RPMI8226 (cell line): Measurements from ENCODE around the gene ZNF768.
"Not testable (repeated sequence)": the region's sequence is repeated elsewhere in the genome, so short reads cannot be mapped to it uniquely, and the experiment has no call there.

Experiments used
- DNase-seq: peaks from one replicate; pipeline ENCODE4 v3.0.0-alpha.2; 2015

ZNF768 gene

GRCh38 chr16:30555315-30556124 is 29.2 kb upstream of the ZNF768 start:
- DNase-seq: no peak

DNA sequence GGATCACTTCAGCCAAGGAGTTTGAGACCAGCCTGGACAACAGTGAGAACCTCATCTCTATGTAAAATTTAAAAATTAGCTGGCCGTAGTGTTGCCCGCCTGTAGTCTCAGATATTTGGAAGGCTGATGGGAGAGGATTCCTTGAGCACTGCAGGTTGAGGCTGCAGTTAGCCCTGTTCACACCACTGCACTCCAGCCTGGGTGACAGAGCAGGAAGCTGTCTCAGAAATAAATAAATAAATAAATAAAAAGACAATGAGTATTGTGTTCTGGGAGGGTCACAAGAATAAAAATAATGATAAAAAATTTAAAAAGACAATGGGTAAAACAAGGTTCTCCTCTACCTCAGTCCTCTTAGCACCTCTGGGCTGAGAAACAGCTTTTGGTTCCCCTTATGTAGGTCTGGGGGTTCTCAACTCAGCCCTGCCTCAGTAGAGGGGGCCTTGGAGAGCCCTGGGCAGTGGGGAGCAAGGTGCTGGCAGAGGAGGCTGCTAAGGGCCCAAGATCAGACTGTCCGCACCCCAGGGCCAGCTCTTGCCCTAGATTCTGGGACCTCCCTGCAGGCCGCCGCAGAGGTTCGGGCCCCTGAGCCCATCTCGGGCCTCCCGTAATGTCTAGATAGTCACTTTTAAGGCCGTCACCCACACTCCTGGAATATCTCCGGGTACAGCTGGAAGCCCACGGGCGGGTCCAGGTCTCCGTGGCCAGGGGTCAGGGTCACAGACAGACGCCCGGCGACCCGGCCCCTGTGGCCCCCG is 28.4 kb upstream of the ZNF768 start:
- DNase-seq: no peak

DNA sequence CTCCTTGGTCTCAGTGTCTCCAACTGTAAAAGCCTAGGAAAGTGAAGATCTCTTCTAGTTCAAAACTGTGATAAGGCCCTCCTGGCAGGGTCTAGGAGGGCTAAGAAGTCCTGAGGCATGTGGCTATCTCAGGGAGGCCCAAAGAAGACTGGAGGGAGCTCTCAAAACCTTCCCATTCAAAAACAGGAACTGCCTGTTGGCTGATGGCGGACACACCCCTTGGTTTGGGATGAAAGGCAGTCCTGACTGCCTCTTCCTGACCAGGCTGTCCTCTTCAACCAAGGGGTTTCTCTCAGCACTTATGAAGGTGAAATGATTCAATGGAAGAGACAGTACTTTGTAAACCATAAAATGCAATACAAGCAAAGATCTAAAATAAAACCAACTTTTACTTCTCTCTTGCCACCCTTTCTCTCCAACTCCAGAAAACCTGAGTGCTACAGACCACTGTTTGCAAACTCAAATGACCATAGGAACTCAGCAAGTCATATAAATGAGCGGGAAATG is 27.1 kb upstream of the ZNF768 start:
- DNase-seq: no peak

DNA sequence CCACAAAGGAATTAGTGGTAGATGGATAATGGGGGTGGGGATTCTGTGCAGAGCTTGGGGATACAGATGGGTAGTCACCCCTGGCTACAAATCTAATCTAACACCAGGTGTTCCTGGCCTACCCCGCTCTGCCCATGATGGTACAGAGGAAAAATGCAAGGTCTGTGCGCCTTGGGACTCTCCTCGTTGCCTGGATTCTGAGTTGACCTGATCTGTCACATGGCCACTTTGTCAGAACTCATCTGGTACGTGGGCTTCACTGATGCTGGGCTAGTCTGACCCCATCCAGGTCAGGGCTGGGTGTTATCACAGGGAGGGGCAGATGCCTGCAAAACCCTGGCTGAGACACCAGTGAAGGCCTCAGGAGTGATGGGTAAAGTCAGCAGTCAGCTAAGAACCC is 26.6 kb upstream of the ZNF768 start:
- no peak for DNase-seq

DNA sequence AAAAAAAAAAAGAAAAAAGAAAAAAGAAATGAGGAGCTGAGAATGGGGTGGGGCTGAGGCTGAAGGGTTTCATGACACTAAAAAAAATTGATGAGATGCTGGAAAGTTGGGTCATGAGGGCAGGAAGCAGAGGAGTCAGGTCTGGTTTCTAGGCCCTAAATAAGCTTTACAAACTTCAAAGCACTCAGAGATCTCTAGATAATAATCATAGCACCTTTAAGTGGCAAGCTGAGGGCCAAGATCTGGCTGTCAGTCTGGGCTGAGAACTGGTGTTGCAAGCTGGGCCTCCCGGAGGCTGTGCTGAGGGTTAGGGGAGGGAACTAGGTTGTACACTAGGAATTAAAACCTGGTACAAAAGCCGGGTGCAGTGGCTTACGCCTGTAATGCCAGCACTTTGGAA is 25.4 kb upstream of the ZNF768 start:
- DNase-seq: no peak

GRCh38 chr16:30548416-30549253 is 22.3 kb upstream of the ZNF768 start:
- no peak for DNase-seq

- DNase-seq: no peak
Measured at GRCh38 chr16:30546115-30546514, 19.7 kb upstream of the ZNF768 start.

DNA sequence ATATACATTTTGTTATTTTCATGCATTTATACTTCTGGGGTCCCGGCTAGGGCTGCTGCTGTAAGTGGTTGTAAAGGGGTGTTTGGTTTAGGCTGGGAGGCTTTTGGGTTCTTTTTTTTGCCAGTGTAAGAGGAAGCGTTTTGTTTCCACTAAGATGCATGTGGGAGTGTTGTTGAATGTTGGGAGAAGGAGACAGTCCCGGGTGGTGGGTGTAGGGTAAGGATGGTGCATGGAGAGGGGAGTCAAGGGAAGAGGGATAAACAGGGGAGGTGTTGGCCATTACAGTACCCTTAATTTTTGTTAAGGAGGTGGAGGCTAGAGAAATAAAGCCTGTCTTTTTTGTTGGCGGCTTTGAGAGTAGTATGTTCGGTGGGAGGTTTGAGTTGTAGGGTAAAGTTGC is 16.7 kb upstream of the ZNF768 start:
- DNase-seq: no peak

DNA sequence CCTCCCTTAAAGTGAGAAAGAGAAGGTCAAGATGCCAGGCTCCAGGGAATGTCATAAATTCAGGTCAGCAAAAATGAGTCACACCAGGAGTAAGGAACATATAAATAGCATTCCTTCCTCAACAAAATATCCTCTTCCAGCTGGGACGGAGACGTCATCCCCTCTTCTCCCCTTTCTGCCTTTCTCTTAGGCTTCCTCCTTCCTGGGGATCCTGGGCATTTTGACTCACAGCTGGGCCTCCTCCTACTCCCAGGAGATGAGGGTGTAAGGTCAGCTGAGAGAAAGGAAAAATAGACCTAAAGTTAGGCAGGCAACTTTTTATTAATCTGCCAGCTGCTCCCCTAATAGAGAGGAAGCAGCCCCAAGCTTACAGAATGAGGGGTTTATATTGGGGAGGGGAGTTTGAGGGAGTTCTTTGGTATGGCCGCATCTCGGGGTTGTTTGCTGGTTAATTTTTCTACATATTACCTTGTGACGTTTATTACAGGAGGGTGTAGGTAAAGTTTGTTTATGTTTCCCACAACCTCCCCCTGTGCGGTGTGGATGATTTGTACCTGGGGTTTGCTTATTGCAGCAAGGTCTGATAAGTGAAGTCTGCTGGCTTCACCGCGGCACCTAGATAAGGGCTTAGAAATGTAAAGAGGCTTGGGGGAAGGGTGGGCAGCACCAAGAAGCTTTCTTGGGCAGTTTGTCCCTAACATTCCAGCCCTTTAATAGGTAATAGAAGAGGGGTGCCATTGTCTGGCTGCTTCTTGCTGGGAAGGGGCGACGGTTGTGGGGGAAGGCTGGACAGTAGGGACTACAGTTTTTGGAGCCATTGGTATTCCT is 15.3 kb upstream of the ZNF768 start:
- DNase-seq: no peak

GRCh38 chr16:30540916-30541464 is 14.6 kb upstream of the ZNF768 start:
- not testable (repeated sequence) for DNase-seq

GRCh38 chr16:30539986-30540526 is 13.7 kb upstream of the ZNF768 start:
- DNase-seq: not testable (repeated sequence)

- DNase-seq: no peak
Measured at GRCh38 chr16:30539000-30539964, 12.9 kb upstream of the ZNF768 start.

DNA sequence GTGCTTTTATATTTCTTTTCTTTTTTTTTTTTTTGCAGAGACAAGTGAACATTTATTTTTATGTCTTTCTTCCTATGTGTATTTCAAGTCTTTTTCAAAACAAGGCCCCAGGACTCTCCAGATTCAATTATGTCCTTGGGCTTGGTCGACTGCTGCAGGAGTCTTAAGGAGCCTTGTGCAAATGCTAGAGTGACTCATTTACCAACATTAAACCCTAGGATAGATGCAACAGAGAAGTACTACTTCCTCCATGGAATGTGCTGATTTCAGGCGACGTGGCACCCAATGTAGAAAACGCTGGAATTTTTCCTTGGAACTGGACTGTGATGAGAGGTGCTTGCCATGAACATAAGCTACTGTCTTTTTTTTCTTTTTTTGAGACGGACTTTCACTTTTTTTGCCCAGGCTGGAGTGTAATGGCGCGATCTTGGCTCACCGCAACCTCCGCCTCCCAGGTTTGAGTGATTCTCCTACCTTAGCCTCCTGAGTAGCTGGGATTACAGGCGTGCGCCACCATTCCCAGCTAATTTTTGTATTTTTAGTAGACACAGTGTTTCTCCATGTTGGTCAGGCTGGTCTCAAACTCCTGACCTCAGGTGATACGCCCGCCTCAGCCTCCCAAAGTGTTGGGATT is 10.1 kb upstream of the ZNF768 start:
- not testable (repeated sequence) for DNase-seq

- DNase-seq: peak; percentile 92
Measured at GRCh38 chr16:30535777-30536190, 9.4 kb upstream of the ZNF768 start.

GRCh38 chr16:30535106-30535776 is 8.9 kb upstream of the ZNF768 start:
- DNase-seq: no peak

GRCh38 chr16:30534368-30535105 is 8.2 kb upstream of the ZNF768 start, which contains the start of gene ZNF747:
TSS of gene ZNF747 (minus strand) at chr16:30534858. CDS start at chr16:30534679, 179 bp downstream.
- DNase-seq: peak; percentile 96

- DNase-seq: peak; percentile 57
Measured at GRCh38 chr16:30533748-30534367, 7.5 kb upstream of the ZNF768 start.

- no peak for DNase-seq
Measured at GRCh38 chr16:30533146-30533522, 6.8 kb upstream of the ZNF768 start.
